Keratinocyte (primary cell): Measurements from ENCODE around the gene ASPSCR1.

ENCODE experiments used
- CTCF ChIP-seq, 3 experiments: IDR thresholded peaks in 1 of 3; conservative IDR thresholded peaks in 1 of 3; optimal IDR thresholded peaks in 1 of 3; 2 replicates in 2 of 3; 3 replicates in 1 of 3; pipeline versions ENCODE3 to v1.5.1; 2011; ENCODE audit warnings: low read length in 3 of 3, mild to moderate bottlenecking in 3 of 3, moderate library complexity in 2 of 3, control low read depth in 1 of 3, inconsistent platforms in 1 of 3; ENCODE audit not compliant: insufficient read depth in 2 of 3; ENCODE audit errors: extremely low read depth in 1 of 3
- EZH2 ChIP-seq: IDR thresholded peaks from one replicate; pipeline ENCODE4 v1.6.1; 2012; ENCODE audit warnings: inconsistent platforms, mild to moderate bottlenecking, low read length, moderate library complexity

- no peak for TF ChIP-seq CTCF (optimal IDR thresholded peaks at IDR 0.05 in 1 of 3, IDR thresholded peaks at IDR 0.05 in 1 of 3, conservative IDR thresholded peaks at IDR 0.05 in 1 of 3; ENCODE audit: extremely low read depth in 1 of 3, insufficient read depth in 2 of 3, low read length in 3 of 3)
- no peak for TF ChIP-seq EZH2
These were observed 34.8 kb downstream of the ASPSCR1 start for GRCh38 chr17:82012261-82012639.
